ENCODE results near the gene CRYGN. TPM values are rescaled to one million over a fixed set of nuclear protein-coding genes. Genes with fewer than 3 reads are reported as not detected.
A peak's percentile ranks its signal among the peaks of the same experiment; 100 is the strongest.

Gene CRYGN
- total and polyA plus RNA-seq, 4 donors = under 0.01 to 0.02 TPM; not detected in 2

- DNase-seq (ENCODE audit: low spot score) = no peak
- TF ChIP-seq, protein P1, sequence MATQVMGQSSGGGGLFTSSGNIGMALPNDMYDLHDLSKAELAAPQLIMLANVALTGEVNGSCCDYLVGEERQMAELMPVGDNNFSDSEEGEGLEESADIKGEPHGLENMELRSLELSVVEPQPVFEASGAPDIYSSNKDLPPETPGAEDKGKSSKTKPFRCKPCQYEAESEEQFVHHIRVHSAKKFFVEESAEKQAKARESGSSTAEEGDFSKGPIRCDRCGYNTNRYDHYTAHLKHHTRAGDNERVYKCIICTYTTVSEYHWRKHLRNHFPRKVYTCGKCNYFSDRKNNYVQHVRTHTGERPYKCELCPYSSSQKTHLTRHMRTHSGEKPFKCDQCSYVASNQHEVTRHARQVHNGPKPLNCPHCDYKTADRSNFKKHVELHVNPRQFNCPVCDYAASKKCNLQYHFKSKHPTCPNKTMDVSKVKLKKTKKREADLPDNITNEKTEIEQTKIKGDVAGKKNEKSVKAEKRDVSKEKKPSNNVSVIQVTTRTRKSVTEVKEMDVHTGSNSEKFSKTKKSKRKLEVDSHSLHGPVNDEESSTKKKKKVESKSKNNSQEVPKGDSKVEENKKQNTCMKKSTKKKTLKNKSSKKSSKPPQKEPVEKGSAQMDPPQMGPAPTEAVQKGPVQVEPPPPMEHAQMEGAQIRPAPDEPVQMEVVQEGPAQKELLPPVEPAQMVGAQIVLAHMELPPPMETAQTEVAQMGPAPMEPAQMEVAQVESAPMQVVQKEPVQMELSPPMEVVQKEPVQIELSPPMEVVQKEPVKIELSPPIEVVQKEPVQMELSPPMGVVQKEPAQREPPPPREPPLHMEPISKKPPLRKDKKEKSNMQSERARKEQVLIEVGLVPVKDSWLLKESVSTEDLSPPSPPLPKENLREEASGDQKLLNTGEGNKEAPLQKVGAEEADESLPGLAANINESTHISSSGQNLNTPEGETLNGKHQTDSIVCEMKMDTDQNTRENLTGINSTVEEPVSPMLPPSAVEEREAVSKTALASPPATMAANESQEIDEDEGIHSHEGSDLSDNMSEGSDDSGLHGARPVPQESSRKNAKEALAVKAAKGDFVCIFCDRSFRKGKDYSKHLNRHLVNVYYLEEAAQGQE (IDR thresholded peaks at IDR 0.05) = no peak
- TF ChIP-seq ATF3 (IDR thresholded peaks at IDR 0.05) (no peak), RAD21 (IDR thresholded peaks at IDR 0.05) (no peak), NR2F2 (IDR thresholded peaks at IDR 0.05) (peak; percentile 26), GABPA (IDR thresholded peaks at IDR 0.05 in 1 of 2, conservative IDR thresholded peaks at IDR 0.05 in 1 of 2) (no peak), TAF1 (conservative IDR thresholded peaks at IDR 0.05) (no peak)
- H3K9ac ChIP-seq (ENCODE audit: low read depth in 1 of 2, low read length in 2 of 2) = no peak overlapping the region
- no peak overlapping the region for H3K27ac ChIP-seq (ENCODE audit: low read depth in 1 of 2, low read length in 2 of 2)
- H3K4me3 ChIP-seq (ENCODE audit: low read depth in 1 of 3, low read length in 3 of 3) = no peak overlapping the region
- H3K36me3 ChIP-seq (ENCODE audit: control insufficient read depth in 4 of 4, insufficient read depth in 3 of 4, low read depth in 1 of 4, low read length in 3 of 4) = no peaks in the 10 kb centered on the region
- no peaks in the 10 kb centered on the region for H3K9me3 ChIP-seq (ENCODE audit: control insufficient read depth in 4 of 4, low read length in 3 of 4)
- WGBS = 58% methylated on average over 7 of the region's 7 CpGs
- H3K4me1 ChIP-seq (ENCODE audit: control insufficient read depth in 4 of 4, insufficient read depth in 4 of 4, low read length in 3 of 4) = no peaks in the 10 kb centered on the region
- H3K27me3 ChIP-seq (ENCODE audit: control insufficient read depth in 4 of 4, insufficient read depth in 4 of 4, low read length in 3 of 4) = peaks cover 0 to 2% (median 0%) of the 10 kb centered on the region in 4 donors
These were observed 14.1 kb downstream of the CRYGN start for GRCh38 chr7:151425670-151426440.

DNA sequence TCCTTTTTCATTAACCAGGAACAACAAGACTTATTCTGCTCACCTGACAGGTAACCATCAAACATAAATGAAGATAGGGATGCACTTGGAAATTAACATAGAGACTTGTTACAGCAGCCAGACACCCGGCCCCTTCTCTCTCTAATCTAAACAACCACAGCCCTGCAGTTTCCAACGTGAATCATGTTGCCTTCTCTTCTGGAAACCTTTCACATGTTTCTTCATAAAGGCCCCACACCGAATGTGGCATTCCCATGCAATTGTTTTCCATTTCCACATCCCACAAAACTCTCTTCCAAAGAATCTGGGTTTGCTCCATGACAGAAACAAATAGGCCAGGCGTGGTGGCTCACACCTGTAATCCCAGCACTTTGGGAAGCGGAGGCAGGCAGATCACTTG is 15.1 kb downstream of the CRYGN start:
- WGBS = 84% methylated on average over 5 of the region's 5 CpGs

DNA sequence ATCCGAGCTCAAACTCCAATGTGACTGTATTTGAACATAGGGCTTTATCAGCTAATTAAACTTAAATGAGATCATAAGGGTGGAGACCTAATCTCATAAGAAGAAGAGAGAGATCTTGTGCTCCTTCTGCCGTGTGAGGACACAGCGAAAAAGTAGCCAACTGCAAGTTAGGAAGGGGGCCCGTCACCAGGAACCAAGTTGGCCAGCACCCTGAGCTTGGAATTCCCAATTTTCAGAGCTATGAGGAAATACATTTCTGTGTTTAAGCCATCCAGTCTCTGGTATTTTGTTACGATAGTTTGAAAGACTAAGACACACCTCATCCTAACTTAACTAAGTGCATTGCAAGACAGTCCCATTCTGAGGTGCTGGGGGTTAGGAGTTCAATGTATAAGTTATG is 16.0 kb downstream of the CRYGN start:
- WGBS = 89% methylated on average over 5 of the region's 5 CpGs
- H3K9me3 ChIP-seq (ENCODE audit: control insufficient read depth in 4 of 4, low read length in 3 of 4) = peaks cover 0 to 6% (median 0%) of the 10 kb centered on the region in 4 donors
- no peak overlapping the region for H3K27ac ChIP-seq (ENCODE audit: low read depth in 1 of 2, low read length in 2 of 2)
- no peaks in the 10 kb centered on the region for H3K27me3 ChIP-seq (ENCODE audit: control insufficient read depth in 4 of 4, insufficient read depth in 4 of 4, low read length in 3 of 4)
- H3K36me3 ChIP-seq (ENCODE audit: control insufficient read depth in 4 of 4, insufficient read depth in 3 of 4, low read depth in 1 of 4, low read length in 3 of 4) = no peaks in the 10 kb centered on the region
- H3K9ac ChIP-seq (ENCODE audit: low read depth in 1 of 2, low read length in 2 of 2) = no peak overlapping the region
- no peak for DNase-seq (ENCODE audit: low spot score)
- no peak overlapping the region for H3K4me3 ChIP-seq (ENCODE audit: low read depth in 1 of 3, low read length in 3 of 3)
- no peak for TF ChIP-seq RXRA (IDR thresholded peaks at IDR 0.05)
- no peak for TF ChIP-seq HNF4A (conservative IDR thresholded peaks at IDR 0.05)
- no peak for TF ChIP-seq YY1 (IDR thresholded peaks at IDR 0.05)
- no peak for TF ChIP-seq FOXA1 (IDR thresholded peaks at IDR 0.05)
- TF ChIP-seq TAF1 (conservative IDR thresholded peaks at IDR 0.05) = no peak
- no peak for TF ChIP-seq GABPA (IDR thresholded peaks at IDR 0.05 in 1 of 2, conservative IDR thresholded peaks at IDR 0.05 in 1 of 2)
- TF ChIP-seq, protein P2, sequence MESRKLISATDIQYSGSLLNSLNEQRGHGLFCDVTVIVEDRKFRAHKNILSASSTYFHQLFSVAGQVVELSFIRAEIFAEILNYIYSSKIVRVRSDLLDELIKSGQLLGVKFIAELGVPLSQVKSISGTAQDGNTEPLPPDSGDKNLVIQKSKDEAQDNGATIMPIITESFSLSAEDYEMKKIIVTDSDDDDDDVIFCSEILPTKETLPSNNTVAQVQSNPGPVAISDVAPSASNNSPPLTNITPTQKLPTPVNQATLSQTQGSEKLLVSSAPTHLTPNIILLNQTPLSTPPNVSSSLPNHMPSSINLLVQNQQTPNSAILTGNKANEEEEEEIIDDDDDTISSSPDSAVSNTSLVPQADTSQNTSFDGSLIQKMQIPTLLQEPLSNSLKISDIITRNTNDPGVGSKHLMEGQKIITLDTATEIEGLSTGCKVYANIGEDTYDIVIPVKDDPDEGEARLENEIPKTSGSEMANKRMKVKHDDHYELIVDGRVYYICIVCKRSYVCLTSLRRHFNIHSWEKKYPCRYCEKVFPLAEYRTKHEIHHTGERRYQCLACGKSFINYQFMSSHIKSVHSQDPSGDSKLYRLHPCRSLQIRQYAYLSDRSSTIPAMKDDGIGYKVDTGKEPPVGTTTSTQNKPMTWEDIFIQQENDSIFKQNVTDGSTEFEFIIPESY (IDR thresholded peaks at IDR 0.05) = no peak
- no peak for TF ChIP-seq JUND (IDR thresholded peaks at IDR 0.05)
- no peaks in the 10 kb centered on the region for H3K4me1 ChIP-seq (ENCODE audit: control insufficient read depth in 4 of 4, insufficient read depth in 4 of 4, low read length in 3 of 4)

More for the DNA sequence above, 15.1 kb downstream of the CRYGN start:
- no peak for DNase-seq (ENCODE audit: low spot score)
- no peaks in the 10 kb centered on the region for H3K4me1 ChIP-seq (ENCODE audit: control insufficient read depth in 4 of 4, insufficient read depth in 4 of 4, low read length in 3 of 4)
- H3K4me3 ChIP-seq (ENCODE audit: low read depth in 1 of 3, low read length in 3 of 3) = no peak overlapping the region
- no peaks in the 10 kb centered on the region for H3K27me3 ChIP-seq (ENCODE audit: control insufficient read depth in 4 of 4, insufficient read depth in 4 of 4, low read length in 3 of 4)
- TF ChIP-seq YY1 (IDR thresholded peaks at IDR 0.05) = no peak
- no peak for TF ChIP-seq HNF4G (IDR thresholded peaks at IDR 0.05)
- TF ChIP-seq, protein P3, sequence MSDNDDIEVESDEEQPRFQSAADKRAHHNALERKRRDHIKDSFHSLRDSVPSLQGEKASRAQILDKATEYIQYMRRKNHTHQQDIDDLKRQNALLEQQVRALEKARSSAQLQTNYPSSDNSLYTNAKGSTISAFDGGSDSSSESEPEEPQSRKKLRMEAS (IDR thresholded peaks at IDR 0.05) = no peak
- no peak for TF ChIP-seq SP1 (IDR thresholded peaks at IDR 0.05)
- no peak for TF ChIP-seq GABPA (IDR thresholded peaks at IDR 0.05 in 1 of 2, conservative IDR thresholded peaks at IDR 0.05 in 1 of 2)
- no peak overlapping the region for H3K9ac ChIP-seq (ENCODE audit: low read depth in 1 of 2, low read length in 2 of 2)
- no peaks in the 10 kb centered on the region for H3K36me3 ChIP-seq (ENCODE audit: control insufficient read depth in 4 of 4, insufficient read depth in 3 of 4, low read depth in 1 of 4, low read length in 3 of 4)
- H3K9me3 ChIP-seq (ENCODE audit: control insufficient read depth in 4 of 4, low read length in 3 of 4) = peaks cover 0 to 4% (median 0%) of the 10 kb centered on the region in 4 donors
- no peak overlapping the region for H3K27ac ChIP-seq (ENCODE audit: low read depth in 1 of 2, low read length in 2 of 2)

All from liver (tissue), 9 donors.